ENCODE results near the gene TSPAN1.

- TF ChIP-seq CTCF (IDR thresholded peaks at IDR 0.05; ENCODE audit: poor library complexity) (no peak), EZH2 (IDR thresholded peaks at IDR 0.05; ENCODE audit: borderline replicate concordance) (no peak)
Observed at GRCh38 chr1:46191033-46191701, 16.3 kb downstream of the TSPAN1 start.
